ENCODE results near the gene PRR23B. TPM values are rescaled to one million over a fixed set of nuclear protein-coding genes. Genes with fewer than 3 reads are reported as not detected.

The PRR23B gene
- total RNA-seq, 4 donors from 2014 or later = not detected

DNA sequence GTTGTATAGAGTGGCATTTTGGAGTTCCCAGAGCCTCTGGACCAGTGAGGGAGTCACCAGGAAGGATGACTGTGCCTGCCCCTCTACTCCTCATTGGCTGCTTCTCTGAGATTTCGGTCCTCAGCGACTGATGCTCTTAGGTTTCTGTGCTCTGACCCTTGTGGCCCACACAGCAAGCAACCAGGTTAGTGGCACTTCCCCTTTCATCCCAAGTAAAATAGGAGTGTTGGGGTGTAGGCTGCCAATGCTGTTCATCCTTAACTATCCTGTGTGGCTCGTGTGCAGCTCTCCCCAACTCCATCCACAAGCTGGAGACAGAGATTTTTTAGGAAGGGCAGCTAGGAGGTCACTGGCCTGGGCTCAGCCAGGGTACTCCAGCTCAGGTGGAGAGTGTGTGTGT, 35.9 kb downstream of the PRR23B start:
- intact Hi-C loops (cut with DNase I; ENCODE audit: low total_unique reads) = no loop called here
- TF ChIP-seq, protein P1, sequence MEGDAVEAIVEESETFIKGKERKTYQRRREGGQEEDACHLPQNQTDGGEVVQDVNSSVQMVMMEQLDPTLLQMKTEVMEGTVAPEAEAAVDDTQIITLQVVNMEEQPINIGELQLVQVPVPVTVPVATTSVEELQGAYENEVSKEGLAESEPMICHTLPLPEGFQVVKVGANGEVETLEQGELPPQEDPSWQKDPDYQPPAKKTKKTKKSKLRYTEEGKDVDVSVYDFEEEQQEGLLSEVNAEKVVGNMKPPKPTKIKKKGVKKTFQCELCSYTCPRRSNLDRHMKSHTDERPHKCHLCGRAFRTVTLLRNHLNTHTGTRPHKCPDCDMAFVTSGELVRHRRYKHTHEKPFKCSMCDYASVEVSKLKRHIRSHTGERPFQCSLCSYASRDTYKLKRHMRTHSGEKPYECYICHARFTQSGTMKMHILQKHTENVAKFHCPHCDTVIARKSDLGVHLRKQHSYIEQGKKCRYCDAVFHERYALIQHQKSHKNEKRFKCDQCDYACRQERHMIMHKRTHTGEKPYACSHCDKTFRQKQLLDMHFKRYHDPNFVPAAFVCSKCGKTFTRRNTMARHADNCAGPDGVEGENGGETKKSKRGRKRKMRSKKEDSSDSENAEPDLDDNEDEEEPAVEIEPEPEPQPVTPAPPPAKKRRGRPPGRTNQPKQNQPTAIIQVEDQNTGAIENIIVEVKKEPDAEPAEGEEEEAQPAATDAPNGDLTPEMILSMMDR (IDR thresholded peaks at IDR 0.05) = no peak
- no peak for TF ChIP-seq POLR2A (IDR thresholded peaks at IDR 0.05)

DNA sequence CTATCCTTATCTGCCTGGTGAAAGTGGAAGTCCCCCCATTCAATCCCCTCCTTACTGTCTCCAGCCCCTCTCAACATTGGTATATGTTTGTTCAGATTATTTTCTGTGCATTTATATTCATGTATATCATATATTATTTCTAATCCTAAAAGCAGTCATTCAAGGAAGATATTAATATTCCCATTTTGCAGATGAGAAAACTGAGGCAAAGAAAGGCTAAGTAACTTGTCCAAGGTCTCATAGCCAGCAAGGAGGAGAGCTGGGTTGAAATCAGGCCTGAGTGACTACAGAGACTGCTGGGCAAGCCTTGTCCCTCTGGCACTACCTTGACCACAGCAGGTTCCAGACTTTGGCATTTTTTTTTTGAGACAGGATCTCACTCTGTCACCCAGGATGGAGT, 44.7 kb downstream of the PRR23B start:
- TF ChIP-seq, protein P1 (IDR thresholded peaks at IDR 0.05) = no peak
- no peak for TF ChIP-seq POLR2A (IDR thresholded peaks at IDR 0.05)
- intact Hi-C loops (cut with DNase I; ENCODE audit: low total_unique reads) = no loop called here
- no peak overlapping the region for H3K4me3 ChIP-seq (ENCODE audit: low read depth, poor library complexity, severe bottlenecking)
- no peak for DNase-seq (ENCODE audit: low spot score in 2 of 2)

More for the DNA sequence above, 35.9 kb downstream of the PRR23B start:
- no peak overlapping the region for H3K4me3 ChIP-seq (ENCODE audit: low read depth, poor library complexity, severe bottlenecking)
- DNase-seq (ENCODE audit: low spot score in 2 of 2) = no peak
- WGBS, 2 donors = 52 to 72% methylated on average over 3 of the region's 3 CpGs

DNA sequence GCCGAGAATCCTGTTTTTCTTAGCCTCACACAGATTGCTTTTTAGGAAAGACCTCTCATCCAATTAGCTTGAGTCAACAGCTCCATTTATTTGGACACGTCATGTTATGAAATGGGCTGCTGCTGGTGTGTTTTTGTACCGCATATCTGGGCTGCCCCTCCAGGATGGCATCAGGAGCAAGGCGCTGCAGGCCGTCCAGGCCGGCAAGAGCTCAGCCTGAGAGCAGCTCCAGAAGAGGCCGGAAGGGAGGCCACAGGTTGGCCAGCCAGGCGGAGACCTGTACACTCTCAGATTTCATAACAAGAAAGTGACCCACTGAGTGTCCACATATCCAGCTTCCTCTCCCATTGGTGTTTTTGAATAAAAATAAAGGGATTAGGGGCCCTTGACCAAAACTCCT, 45.4 kb downstream of the PRR23B start:
- no peak for DNase-seq (ENCODE audit: low spot score in 2 of 2)
- 94 to 96% methylated on average over 8 of the region's 8 CpGs for WGBS, 2 donors
- H3K4me3 ChIP-seq (ENCODE audit: low read depth, poor library complexity, severe bottlenecking) = no peak overlapping the region
- intact Hi-C loops (cut with DNase I; ENCODE audit: low total_unique reads) = no loop called here
- TF ChIP-seq, protein P1 (IDR thresholded peaks at IDR 0.05) = no peak
- TF ChIP-seq POLR2A (IDR thresholded peaks at IDR 0.05) = no peak

DNA sequence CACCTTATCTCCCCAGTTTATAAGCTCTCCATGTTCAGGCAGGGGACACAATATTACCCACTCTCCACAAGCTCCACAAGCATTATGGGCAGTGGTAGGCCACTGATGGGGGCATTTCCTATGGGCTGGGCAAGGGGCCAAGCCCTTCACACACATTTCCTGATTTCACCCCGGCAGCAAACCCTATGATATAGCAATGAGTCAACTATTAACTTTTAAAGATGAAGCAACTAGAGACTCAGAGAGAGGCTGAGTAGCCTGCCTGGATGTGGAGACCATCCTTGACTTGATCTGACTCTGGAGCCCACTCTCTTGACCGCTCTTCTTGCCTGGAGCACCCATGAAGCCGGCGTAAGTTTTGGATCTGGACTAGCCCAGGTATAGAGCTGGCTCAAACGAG, 46.3 kb downstream of the PRR23B start:
- TF ChIP-seq, protein P1 (IDR thresholded peaks at IDR 0.05) = no peak
- no peak for TF ChIP-seq POLR2A (IDR thresholded peaks at IDR 0.05)
- WGBS, 2 donors = 80 to 81% methylated on average over 5 of the region's 5 CpGs

DNA sequence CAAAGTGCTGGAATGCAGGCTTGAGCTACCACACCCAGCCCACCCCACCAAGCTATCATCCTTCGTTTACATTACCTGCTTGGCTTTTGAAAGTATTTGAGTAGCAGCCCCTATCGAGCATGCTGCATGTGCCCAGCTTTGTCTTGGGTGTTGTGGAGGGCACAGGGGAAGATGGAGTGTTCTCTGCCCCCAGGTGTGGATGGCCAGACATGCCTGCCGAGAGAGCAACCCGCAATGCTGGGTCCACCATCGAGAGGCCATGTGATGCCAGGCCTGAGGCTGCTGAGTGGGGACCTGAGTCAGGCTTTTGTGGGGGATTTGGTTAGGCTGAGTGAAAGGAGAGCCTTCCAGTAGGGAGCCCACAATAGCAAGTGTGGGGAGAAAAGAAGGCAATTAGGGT, 47.8 kb downstream of the PRR23B start:
- H3K4me3 ChIP-seq (ENCODE audit: low read depth, poor library complexity, severe bottlenecking) = no peak overlapping the region
- TF ChIP-seq POLR2A (IDR thresholded peaks at IDR 0.05) = no peak
- TF ChIP-seq, protein P1 (IDR thresholded peaks at IDR 0.05) = no peak
- 86 to 87% methylated on average over 5 of the region's 5 CpGs for WGBS, 2 donors
- intact Hi-C loops (cut with DNase I; ENCODE audit: low total_unique reads) = no loop called here
- no peak for DNase-seq (ENCODE audit: low spot score in 2 of 2)

More for the DNA sequence above, 46.3 kb downstream of the PRR23B start:
- H3K4me3 ChIP-seq (ENCODE audit: low read depth, poor library complexity, severe bottlenecking) = no peak overlapping the region
- DNase-seq (ENCODE audit: low spot score in 2 of 2) = no peak
- intact Hi-C loops (cut with DNase I; ENCODE audit: low total_unique reads) = no loop called here

GRCh38 chr3:138971766-138972320, 48.9 kb downstream of the PRR23B start:
- no peak for DNase-seq (ENCODE audit: low spot score in 2 of 2)
- WGBS, 2 donors = 57 to 78% methylated on average over 6 of the region's 6 CpGs
- intact Hi-C loops (cut with DNase I; ENCODE audit: low total_unique reads) = no loop called here
- no peak overlapping the region for H3K4me3 ChIP-seq (ENCODE audit: low read depth, poor library complexity, severe bottlenecking)
- TF ChIP-seq, protein P1 (IDR thresholded peaks at IDR 0.05) = no peak
- no peak for TF ChIP-seq POLR2A (IDR thresholded peaks at IDR 0.05)
